Upper lobe of right lung (tissue), 1 donor: ENCODE results near the gene PHYKPL. TPM values are rescaled to one million over a fixed set of nuclear protein-coding genes. Genes with fewer than 3 reads are reported as not detected.

Experiments
- ATAC-seq: fragments of 200-7000 bp; cut with Tn5 transposase; one replicate; pipeline ENCODE4 v1.9.1; 2020; ENCODE audit warnings: mild to moderate bottlenecking, moderate library complexity
- DNase-seq: peaks from one replicate; pipeline ENCODE4 v3.0.0-alpha.2; 2020
- H3K27ac ChIP-seq: fragments of 200-600 bp; one replicate; pipeline ENCODE4 v1.8.0; 2022
- H3K27me3 ChIP-seq: fragments of 200-600 bp; one replicate; pipeline ENCODE4 v1.8.0; 2022; ENCODE audit warnings: mild to moderate bottlenecking
- H3K36me3 ChIP-seq: fragments of 200-600 bp; one replicate; pipeline ENCODE4 v1.8.0; 2022
- H3K4me1 ChIP-seq: fragments of 200-600 bp; one replicate; pipeline ENCODE4 v1.8.0; 2022
- H3K4me3 ChIP-seq: fragments of 200-600 bp; one replicate; pipeline ENCODE4 v1.8.0; 2022; ENCODE audit warnings: mild to moderate bottlenecking
- H3K9me3 ChIP-seq: fragments of 200-600 bp; one replicate; pipeline ENCODE4 v1.8.0; 2022
- intact Hi-C: fragments of 100-400 bp; cut with DNase I; formaldehyde crosslinking; loops from one replicate; pipeline ENCODE4 v1.11.0; 2022
- total RNA-seq: library from RNA; stranded (reverse); fragmentation: NEBNext Ultra II Directional; extraction: Animal tissue kit (Norgen Biotek cat#: 25700); gene quantifications from one replicate; pipeline ENCODE4 v1.2.1, GENCODE V29; 2021
- TF ChIP-seq, protein P1 (sequence below): fragments of 200-600 bp; IDR thresholded peaks from one replicate; pipeline ENCODE4 v1.8.0; 2022; ENCODE audit warnings: antibody characterized with exemption
- donor health status: DM: no; HTN: yes; CAD: no; lungs with severe emphysema.

PHYKPL gene
- total RNA-seq, 1 donor from 2014 or later: 96.1 TPM

DNA sequence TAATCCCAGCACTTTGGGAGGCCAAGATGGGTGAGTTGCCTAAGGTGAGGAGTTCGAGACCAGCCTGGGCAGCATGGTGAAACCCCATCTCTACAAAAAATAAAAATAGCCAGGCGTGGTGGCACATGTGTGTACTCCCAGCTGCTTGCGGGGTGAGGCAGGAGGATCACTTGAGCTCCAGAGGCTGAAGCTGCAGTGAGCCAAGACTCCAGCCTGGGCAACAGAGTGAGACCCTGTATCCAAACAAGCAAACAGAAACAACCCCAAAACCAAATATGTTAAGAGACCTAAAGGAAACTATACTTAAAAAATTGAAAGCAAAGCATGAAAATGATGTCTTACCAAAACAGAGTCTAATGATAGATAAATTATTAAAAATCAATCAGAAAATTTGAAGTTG, 15.8 kb downstream of the PHYKPL start:
- ATAC-seq (no peak), DNase-seq (no peak)
- no peak overlapping the region for H3K27ac ChIP-seq
- H3K27me3 ChIP-seq: no peaks in the 10 kb centered on the region
- TF ChIP-seq, protein P1, sequence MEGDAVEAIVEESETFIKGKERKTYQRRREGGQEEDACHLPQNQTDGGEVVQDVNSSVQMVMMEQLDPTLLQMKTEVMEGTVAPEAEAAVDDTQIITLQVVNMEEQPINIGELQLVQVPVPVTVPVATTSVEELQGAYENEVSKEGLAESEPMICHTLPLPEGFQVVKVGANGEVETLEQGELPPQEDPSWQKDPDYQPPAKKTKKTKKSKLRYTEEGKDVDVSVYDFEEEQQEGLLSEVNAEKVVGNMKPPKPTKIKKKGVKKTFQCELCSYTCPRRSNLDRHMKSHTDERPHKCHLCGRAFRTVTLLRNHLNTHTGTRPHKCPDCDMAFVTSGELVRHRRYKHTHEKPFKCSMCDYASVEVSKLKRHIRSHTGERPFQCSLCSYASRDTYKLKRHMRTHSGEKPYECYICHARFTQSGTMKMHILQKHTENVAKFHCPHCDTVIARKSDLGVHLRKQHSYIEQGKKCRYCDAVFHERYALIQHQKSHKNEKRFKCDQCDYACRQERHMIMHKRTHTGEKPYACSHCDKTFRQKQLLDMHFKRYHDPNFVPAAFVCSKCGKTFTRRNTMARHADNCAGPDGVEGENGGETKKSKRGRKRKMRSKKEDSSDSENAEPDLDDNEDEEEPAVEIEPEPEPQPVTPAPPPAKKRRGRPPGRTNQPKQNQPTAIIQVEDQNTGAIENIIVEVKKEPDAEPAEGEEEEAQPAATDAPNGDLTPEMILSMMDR: no peak
- no peak overlapping the region for H3K4me3 ChIP-seq
- no peaks in the 10 kb centered on the region for H3K9me3 ChIP-seq
- no peaks in the 10 kb centered on the region for H3K4me1 ChIP-seq
- intact Hi-C loops: no loop called here
- H3K36me3 ChIP-seq: peaks cover 91% of the 10 kb centered on the region

GRCh38 chr5:178216088-178216534, 16.5 kb downstream of the PHYKPL start:
- TF ChIP-seq, protein P1: no peak
- DNase-seq: no peak
- H3K4me3 ChIP-seq: no peak overlapping the region
- no peak overlapping the region for H3K27ac ChIP-seq
- no peaks in the 10 kb centered on the region for H3K27me3 ChIP-seq
- H3K36me3 ChIP-seq: peaks cover 91% of the 10 kb centered on the region
- ATAC-seq: peak; percentile 14
- intact Hi-C loops: no loop called here
- H3K9me3 ChIP-seq: no peaks in the 10 kb centered on the region
- no peaks in the 10 kb centered on the region for H3K4me1 ChIP-seq

GRCh38 chr5:178215280-178216002, 17.2 kb downstream of the PHYKPL start:
- intact Hi-C loops: no loop called here
- H3K4me3 ChIP-seq: no peak overlapping the region
- H3K27me3 ChIP-seq: no peaks in the 10 kb centered on the region
- H3K9me3 ChIP-seq: no peaks in the 10 kb centered on the region
- H3K36me3 ChIP-seq: peaks cover 91% of the 10 kb centered on the region
- ATAC-seq (peak; percentile 23), DNase-seq (no peak)
- no peaks in the 10 kb centered on the region for H3K4me1 ChIP-seq
- H3K27ac ChIP-seq: no peak overlapping the region
- TF ChIP-seq, protein P1: no peak

DNA sequence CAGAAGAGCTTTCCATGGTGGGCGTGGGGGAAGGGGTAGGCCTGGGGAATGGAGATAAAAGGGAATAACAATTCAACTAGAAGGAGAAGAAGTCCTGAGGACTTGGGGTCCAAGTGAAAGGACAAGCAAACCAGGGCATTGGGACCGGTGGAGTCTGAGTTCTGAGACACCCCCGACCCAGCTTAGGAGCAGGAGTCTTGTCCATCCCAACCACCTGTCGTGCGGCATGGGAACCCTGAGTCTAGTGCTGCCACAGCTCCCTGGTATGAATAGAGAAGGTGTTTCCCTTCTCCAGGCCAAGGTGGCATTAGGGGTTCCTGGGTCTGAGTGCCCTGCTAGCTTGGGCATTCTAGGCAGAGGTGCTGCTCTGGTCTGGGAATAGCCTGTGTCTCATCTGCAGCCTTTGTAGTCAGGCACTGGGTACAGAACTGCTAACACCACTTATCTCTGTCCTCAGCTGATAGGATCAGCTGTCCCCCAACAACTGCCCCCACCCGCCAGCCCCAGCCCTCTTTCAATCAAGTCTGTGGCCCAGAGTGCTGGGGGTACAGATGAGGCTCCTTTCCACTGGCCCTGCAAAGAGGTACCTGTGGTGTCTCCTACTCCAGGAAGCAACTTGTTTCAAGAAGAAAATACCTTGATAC, 18.3 kb downstream of the PHYKPL start:
- Histone ChIP-seq H3K27ac (no peak overlapping the region), H3K4me1 (no peaks in the 10 kb centered on the region), H3K36me3 (peaks cover 92% of the 10 kb centered on the region), H3K9me3 (no peaks in the 10 kb centered on the region), H3K27me3 (no peaks in the 10 kb centered on the region), H3K4me3 (no peak overlapping the region)
- no peak for DNase-seq
- TF ChIP-seq, protein P1: no peak
- no peak for ATAC-seq
- intact Hi-C loops: no loop called here

GRCh38 chr5:178213748-178214151, 18.9 kb downstream of the PHYKPL start:
- intact Hi-C loops: no loop called here
- H3K27ac ChIP-seq: no peak overlapping the region
- no peak for ATAC-seq
- TF ChIP-seq, protein P1: no peak
- DNase-seq: no peak
- H3K27me3 ChIP-seq: no peaks in the 10 kb centered on the region
- no peaks in the 10 kb centered on the region for H3K9me3 ChIP-seq
- peaks cover 92% of the 10 kb centered on the region for H3K36me3 ChIP-seq
- no peaks in the 10 kb centered on the region for H3K4me1 ChIP-seq
- no peak overlapping the region for H3K4me3 ChIP-seq
